Loucy (cell line): ENCODE measurements around the gene FAM210A.

Experiments
- H2AFZ ChIP-seq: fragments of 200-600 bp; sonication (generic); 2 replicates; pipeline ENCODE4 v1.6.0; 2016; ENCODE audit warnings: antibody characterized with exemption, mild to moderate bottlenecking, low read length, moderate library complexity
- H3F3A ChIP-seq: fragments of 200-600 bp; 2 replicates; pipeline ENCODE4 v1.6.0; 2016; ENCODE audit warnings: antibody characterized with exemption, low read depth, mild to moderate bottlenecking
- H3K27me3 ChIP-seq: fragments of 200-600 bp; sonication (generic); 2 replicates; pipeline ENCODE4 v1.6.1; 2014; ENCODE audit warnings: low read length, mild to moderate bottlenecking; ENCODE audit not compliant: insufficient read depth, poor library complexity, severe bottlenecking
- H3K36me3 ChIP-seq: fragments of 200-600 bp; sonication (generic); 2 replicates; pipeline ENCODE4 v1.6.1; 2016; ENCODE audit warnings: low read length; ENCODE audit not compliant: insufficient read depth
- H3K4me1 ChIP-seq: fragments of 200-600 bp; sonication (generic); 2 replicates; pipeline ENCODE4 v1.5.1; 2014; ENCODE audit warnings: low read length, mild to moderate bottlenecking; ENCODE audit not compliant: insufficient read depth, poor library complexity, severe bottlenecking
- H3K4me2 ChIP-seq: fragments of 200-600 bp; sonication (generic); 2 replicates; pipeline ENCODE4 v1.6.0; 2014; ENCODE audit warnings: antibody characterized with exemption, low read length, low read depth, mild to moderate bottlenecking; ENCODE audit not compliant: poor library complexity, severe bottlenecking
- H3K4me3 ChIP-seq: fragments of 200-600 bp; sonication (generic); 2 replicates; pipeline ENCODE4 v1.5.1; 2014; ENCODE audit warnings: low read length, mild to moderate bottlenecking, mixed read lengths; ENCODE audit not compliant: poor library complexity, severe bottlenecking
- H3K79me2 ChIP-seq: fragments of 200-600 bp; sonication (generic); 2 replicates; pipeline ENCODE4 v1.6.1; 2014; ENCODE audit warnings: low read length; ENCODE audit not compliant: insufficient read depth
- H3K9ac ChIP-seq: fragments of 200-600 bp; sonication (generic); 2 replicates; pipeline ENCODE4 v1.6.0; 2014; ENCODE audit warnings: mild to moderate bottlenecking, low read depth, low read length, moderate library complexity; ENCODE audit not compliant: poor library complexity, severe bottlenecking
- H3K9me2 ChIP-seq: fragments of 200-600 bp; sonication (generic); replicated peaks from 2 replicates; pipeline ENCODE4 v1.6.1; 2016; ENCODE audit warnings: low read depth, low read length, mixed read lengths
- H3K9me3 ChIP-seq: fragments of 200-600 bp; sonication (generic); 2 replicates; pipeline ENCODE4 v1.6.1; 2014; ENCODE audit warnings: mild to moderate bottlenecking, antibody characterized with exemption, low read length, low read depth; ENCODE audit not compliant: insufficient read depth
- H4K20me1 ChIP-seq: fragments of 200-600 bp; sonication (generic); 2 replicates; pipeline ENCODE4 v1.6.0; 2014; ENCODE audit warnings: antibody characterized with exemption, low read length, mild to moderate bottlenecking; ENCODE audit not compliant: insufficient read depth, poor library complexity, severe bottlenecking
- EZH2phosphoT487 ChIP-seq: fragments of 200-600 bp; IDR thresholded peaks from 2 replicates; pipeline ENCODE4 v1.6.1; 2018; ENCODE audit warnings: antibody characterized with exemption, mild to moderate bottlenecking, moderate library complexity, borderline replicate concordance
- TF ChIP-seq, protein P1 (sequence below): fragments of 200-600 bp; sonication (generic); conservative IDR thresholded peaks from 2 replicates; pipeline ENCODE4 v1.5.1; 2014; ENCODE audit warnings: mild to moderate bottlenecking, antibody characterized with exemption, low read length

The FAM210A gene

DNA sequence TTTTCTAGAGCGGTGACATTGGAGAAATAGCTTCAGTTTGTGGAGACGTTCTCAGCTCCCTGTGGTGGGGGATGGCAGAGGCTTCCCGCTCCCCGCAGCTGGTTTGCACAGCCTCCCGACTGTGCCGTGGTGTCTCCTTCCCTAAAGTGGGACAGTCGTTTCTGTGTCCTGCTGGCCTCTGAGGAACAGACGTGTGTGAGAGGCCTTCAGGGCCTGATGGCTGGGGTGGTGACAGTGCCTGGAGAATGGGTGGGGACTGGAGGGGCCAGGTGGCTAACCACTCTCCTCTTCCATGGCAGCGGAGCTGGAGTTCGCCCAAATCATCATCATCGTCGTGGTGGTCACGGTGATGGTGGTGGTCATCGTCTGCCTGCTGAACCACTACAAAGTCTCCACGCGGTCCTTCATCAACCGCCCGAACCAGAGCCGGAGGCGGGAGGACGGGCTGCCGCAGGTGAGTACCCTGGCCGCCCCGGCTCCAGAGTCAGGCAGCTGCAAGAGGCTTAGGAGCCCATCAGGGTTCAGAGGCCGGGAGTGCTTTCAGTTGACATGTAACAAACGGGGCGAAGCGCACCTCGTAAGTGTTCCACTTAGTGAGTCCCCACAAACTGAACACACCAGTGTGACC, 105.4 kb downstream of the FAM210A start:
- Histone ChIP-seq H2AFZ (no peak overlapping the region), H3K4me1 (peaks cover 41% of the 10 kb centered on the region), H3K9me3 (no peaks in the 10 kb centered on the region), H3K79me2 (peaks cover 96% of the 10 kb centered on the region), H4K20me1 (peaks cover 7% of the 10 kb centered on the region), H3K9ac (no peak overlapping the region), H3K27me3 (no peaks in the 10 kb centered on the region), H3K36me3 (peaks cover 43% of the 10 kb centered on the region; the same call in 1 of the 2 replicates), H3K9me2 (no peaks in the 10 kb centered on the region), H3K4me2 (no peak overlapping the region), H3K4me3 (no peak overlapping the region), H3F3A (no peaks in the 10 kb centered on the region)
- TF ChIP-seq, protein P1, sequence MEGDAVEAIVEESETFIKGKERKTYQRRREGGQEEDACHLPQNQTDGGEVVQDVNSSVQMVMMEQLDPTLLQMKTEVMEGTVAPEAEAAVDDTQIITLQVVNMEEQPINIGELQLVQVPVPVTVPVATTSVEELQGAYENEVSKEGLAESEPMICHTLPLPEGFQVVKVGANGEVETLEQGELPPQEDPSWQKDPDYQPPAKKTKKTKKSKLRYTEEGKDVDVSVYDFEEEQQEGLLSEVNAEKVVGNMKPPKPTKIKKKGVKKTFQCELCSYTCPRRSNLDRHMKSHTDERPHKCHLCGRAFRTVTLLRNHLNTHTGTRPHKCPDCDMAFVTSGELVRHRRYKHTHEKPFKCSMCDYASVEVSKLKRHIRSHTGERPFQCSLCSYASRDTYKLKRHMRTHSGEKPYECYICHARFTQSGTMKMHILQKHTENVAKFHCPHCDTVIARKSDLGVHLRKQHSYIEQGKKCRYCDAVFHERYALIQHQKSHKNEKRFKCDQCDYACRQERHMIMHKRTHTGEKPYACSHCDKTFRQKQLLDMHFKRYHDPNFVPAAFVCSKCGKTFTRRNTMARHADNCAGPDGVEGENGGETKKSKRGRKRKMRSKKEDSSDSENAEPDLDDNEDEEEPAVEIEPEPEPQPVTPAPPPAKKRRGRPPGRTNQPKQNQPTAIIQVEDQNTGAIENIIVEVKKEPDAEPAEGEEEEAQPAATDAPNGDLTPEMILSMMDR = no peak

DNA sequence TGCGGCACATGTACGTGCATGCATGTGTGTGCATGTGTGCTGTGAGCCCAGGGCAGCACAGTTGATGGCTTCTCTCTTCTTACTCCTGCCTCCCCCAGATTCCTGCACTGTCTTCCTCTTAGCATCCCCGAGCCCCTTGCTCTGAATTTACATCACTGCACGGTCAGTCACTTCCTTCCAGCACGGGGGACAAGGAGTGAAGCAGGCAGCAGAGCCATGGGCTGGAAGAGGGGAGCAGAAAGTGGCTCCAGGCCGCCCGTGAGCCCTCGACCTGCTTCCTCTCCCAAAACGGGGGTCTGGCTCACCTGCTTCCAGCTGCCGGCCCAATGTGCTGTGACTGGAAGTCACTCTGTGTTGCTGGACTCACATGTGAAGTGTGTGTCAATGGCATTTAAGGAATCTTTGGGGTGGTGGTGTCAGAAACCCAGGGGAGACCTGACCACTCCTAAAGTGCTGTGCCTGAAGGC, 106.1 kb downstream of the FAM210A start:
- H3K4me2 ChIP-seq = no peak overlapping the region
- no peak overlapping the region for H3K9ac ChIP-seq
- H3K36me3 ChIP-seq = peaks cover 41% of the 10 kb centered on the region; the same call in 1 of the 2 replicates

DNA sequence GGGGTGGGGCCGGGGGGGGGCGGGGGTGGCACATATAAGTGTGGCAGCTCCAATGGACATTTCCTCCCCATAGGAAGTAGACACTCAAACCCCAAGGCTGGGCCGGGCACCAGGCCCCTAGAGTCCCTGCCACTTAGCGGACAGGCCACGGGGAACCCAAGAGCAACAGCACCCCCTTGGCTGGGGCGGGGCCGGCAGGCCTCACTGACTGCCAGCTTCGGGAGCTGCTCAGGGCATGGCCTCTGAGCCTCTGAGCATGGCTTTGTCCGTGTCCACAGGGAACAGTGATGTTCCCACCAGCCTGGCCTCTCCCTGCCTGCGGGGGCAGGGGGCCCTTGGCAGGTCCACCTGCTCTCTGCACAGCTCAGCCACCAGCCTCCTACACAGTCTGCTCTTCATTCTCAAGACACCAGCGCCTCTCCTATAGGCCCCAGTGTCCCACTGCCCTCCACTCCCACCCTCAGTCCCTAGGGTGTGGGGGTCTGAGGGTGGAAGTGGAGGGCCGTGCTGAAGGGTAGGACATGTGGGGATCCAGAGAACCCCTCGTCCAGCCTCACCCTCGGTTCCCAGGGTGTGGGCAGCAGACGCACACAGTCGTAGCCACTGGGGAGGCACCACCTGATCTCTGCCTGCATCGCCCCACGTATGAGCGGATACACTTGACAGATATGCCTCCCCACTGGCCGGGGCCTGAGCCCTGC, 106.7 kb downstream of the FAM210A start:
- TF ChIP-seq, protein P1 = no peak
- TF ChIP-seq EZH2phosphoT487 = no peak
- H4K20me1 ChIP-seq = peaks cover 7% of the 10 kb centered on the region
- no peak overlapping the region for H3K4me2 ChIP-seq

More for the DNA sequence above, 106.1 kb downstream of the FAM210A start:
- Histone ChIP-seq H3K4me3 (no peak overlapping the region), H3K4me1 (peaks cover 48% of the 10 kb centered on the region), H2AFZ (no peak overlapping the region), H3K9me3 (no peaks in the 10 kb centered on the region), H3K9me2 (no peaks in the 10 kb centered on the region), H4K20me1 (peaks cover 7% of the 10 kb centered on the region), H3F3A (no peaks in the 10 kb centered on the region), H3K27me3 (no peaks in the 10 kb centered on the region), H3K79me2 (peaks cover 98% of the 10 kb centered on the region)
- TF ChIP-seq, protein P1 = no peak
- no peak for TF ChIP-seq EZH2phosphoT487

More for the DNA sequence above, 106.7 kb downstream of the FAM210A start:
- H3K9me3 ChIP-seq = no peaks in the 10 kb centered on the region
- H3K9ac ChIP-seq = no peak overlapping the region
- H3K4me3 ChIP-seq = no peak overlapping the region
- H3K27me3 ChIP-seq = no peaks in the 10 kb centered on the region
- peaks cover 52% of the 10 kb centered on the region for H3K4me1 ChIP-seq
- H2AFZ ChIP-seq = no peak overlapping the region
- peaks cover 98% of the 10 kb centered on the region for H3K79me2 ChIP-seq
- no peaks in the 10 kb centered on the region for H3K9me2 ChIP-seq
- H3F3A ChIP-seq = no peaks in the 10 kb centered on the region
- peaks cover 40% of the 10 kb centered on the region; the same call in 1 of the 2 replicates for H3K36me3 ChIP-seq
